Measurements from ENCODE around the gene YAF2.

Gene YAF2

DNA sequence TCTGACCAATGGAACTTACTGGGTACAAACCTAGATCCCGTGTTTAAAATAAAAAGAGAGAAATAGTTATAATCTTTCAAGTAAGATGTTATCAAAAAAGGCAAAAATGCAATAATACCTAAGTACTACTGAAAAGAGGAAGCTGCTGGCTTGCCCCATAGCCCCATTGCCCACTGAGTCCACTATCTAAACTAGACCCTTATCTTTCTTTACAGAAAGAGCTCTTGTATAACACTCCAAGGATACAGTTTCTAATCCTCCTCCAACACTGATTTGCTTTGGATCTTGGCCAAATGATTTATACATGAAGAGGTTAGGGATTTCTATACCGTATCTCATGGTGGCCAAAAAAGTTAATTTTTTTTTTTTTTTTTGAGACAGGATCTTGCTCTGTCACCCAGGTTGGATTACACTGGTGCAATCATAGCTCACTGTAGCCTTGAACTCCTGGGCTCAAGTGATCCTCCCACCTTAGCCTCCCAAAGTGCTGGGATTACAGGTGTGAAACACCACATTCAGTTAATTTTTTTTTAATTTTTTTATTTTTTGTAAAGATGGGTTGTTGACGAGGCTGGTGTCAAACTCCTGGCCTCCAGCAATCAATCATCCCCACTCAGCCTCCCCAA lies 96.0 kb downstream of the YAF2 start:
- no peak overlapping the region for H3K4me3 ChIP-seq (ENCODE audit: low read depth, low read length)
- TF ChIP-seq, protein P1, sequence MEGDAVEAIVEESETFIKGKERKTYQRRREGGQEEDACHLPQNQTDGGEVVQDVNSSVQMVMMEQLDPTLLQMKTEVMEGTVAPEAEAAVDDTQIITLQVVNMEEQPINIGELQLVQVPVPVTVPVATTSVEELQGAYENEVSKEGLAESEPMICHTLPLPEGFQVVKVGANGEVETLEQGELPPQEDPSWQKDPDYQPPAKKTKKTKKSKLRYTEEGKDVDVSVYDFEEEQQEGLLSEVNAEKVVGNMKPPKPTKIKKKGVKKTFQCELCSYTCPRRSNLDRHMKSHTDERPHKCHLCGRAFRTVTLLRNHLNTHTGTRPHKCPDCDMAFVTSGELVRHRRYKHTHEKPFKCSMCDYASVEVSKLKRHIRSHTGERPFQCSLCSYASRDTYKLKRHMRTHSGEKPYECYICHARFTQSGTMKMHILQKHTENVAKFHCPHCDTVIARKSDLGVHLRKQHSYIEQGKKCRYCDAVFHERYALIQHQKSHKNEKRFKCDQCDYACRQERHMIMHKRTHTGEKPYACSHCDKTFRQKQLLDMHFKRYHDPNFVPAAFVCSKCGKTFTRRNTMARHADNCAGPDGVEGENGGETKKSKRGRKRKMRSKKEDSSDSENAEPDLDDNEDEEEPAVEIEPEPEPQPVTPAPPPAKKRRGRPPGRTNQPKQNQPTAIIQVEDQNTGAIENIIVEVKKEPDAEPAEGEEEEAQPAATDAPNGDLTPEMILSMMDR (IDR thresholded peaks at IDR 0.05; ENCODE audit: low read depth, low read length, missing control alignments), result no peak
- DNase-seq (ENCODE audit: low read depth), result no peak

DNA sequence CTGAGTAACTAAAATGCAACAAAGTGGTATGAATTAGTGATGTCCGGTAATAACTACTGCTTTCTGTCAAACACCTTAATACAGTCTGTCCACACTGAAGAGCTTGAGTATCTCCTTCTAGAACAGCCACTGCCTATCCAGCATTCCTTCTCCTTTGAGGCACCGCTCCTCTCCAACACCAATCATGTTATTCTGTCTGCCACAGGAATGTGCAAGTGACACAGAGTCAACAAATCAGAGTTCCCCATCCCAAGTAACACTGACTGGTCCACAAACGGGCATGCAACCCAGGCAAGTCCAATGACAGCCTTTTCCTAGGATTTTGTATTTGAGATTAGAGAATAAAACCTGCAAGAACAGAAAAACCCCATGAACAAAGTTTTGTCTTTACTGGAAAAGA lies 97.1 kb downstream of the YAF2 start:
- TF ChIP-seq, protein P1 (IDR thresholded peaks at IDR 0.05; ENCODE audit: low read depth, low read length, missing control alignments), result no peak
- H3K4me3 ChIP-seq (ENCODE audit: low read depth, low read length), result no peak overlapping the region
- DNase-seq (ENCODE audit: low read depth), result no peak

DNA sequence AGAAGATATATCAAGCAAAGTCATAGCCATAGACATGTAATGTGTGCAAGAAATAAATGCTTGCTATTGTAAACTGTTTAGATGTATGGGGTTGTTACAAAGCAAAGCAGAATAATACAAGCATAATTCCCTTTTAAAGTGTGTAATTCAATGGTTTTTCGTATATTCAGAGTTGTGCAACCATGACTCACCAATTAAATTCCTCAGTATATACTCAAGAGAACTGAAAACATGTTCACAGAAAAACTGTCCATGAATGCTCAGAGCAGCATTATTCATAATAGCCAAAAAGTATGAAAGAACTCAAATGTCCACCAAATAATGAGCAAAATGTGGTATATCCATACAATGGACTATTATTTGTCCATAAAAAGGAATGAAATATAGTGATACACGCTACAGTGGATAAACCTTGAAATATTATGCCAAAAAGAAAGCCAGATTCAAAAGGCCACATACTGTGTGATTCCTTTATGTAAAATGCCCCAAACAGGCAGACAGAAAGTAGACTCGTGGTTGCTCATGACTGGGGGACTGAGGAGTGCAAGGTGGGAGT lies 102.7 kb downstream of the YAF2 start:
- H3K4me3 ChIP-seq (ENCODE audit: low read depth, low read length), result no peak overlapping the region
- TF ChIP-seq, protein P1 (IDR thresholded peaks at IDR 0.05; ENCODE audit: low read depth, low read length, missing control alignments), result no peak
- no peak for DNase-seq (ENCODE audit: low read depth)

DNA sequence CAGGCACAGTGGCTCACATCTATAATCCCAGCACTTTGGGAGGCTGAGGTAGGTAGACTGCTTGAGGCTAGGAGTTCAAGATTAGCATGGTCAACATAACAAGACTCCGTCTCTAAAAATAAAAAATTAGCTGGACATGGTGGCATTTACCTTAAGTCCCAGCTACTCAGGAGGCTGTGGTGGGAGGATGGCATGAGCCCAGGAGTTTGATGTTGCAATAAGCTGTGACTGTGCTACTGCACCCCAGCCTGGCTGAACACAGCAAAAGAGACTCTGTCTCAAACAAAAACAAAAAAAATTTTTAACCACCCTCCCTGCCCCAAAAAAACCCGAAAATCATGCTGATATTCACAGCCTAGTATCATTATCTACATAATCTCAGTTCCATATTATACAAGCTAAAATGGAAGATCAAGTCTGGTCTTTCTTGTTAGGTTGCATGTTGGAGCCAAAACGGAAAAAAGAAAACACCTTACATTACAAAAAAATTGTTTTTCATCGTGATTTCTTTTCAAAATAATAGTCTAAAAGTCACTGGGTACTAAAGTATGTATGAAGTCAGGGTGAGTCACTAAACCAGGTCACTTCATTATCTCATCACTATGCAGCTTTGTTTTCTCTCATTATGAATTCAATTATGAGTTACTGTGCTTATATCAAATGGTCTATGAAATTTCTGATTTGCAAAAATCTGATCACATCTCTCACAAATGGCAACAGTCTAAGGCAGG lies 107.2 kb downstream of the YAF2 start:
- DNase-seq (ENCODE audit: low read depth), result no peak
- TF ChIP-seq, protein P1 (IDR thresholded peaks at IDR 0.05; ENCODE audit: low read depth, low read length, missing control alignments), result no peak
- no peak overlapping the region for H3K4me3 ChIP-seq (ENCODE audit: low read depth, low read length)

DNA sequence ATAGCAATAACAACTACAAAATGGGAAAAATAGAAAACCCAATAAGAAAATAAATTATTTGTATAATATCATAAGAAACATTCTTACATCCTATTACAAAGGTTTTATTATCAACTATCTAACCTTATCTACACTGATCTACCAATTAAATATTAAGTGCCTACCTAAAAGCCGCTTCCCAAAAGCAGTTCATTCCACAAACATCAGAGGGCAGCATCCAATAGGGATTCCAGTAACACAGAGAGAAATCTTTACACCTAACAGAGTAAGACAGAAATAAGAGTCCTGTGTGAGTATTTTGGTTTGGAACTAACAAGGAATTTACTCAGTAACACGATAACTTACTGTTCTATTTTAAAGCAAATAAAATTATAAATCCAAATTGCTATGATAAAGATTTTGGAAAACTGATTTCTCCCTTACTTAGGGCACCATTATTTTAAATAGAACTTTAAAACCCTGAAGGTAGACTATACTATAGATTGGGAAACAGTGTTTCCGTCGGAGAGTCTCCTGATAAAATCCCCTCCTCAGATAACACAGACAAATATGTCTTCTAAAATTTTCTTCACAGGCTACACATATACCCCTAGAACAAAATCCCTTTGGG lies 108.3 kb downstream of the YAF2 start:
- TF ChIP-seq, protein P1 (IDR thresholded peaks at IDR 0.05; ENCODE audit: low read depth, low read length, missing control alignments), result peak; percentile 34
- no peak for DNase-seq (ENCODE audit: low read depth)
- H3K4me3 ChIP-seq (ENCODE audit: low read depth, low read length), result no peak overlapping the region

DNA sequence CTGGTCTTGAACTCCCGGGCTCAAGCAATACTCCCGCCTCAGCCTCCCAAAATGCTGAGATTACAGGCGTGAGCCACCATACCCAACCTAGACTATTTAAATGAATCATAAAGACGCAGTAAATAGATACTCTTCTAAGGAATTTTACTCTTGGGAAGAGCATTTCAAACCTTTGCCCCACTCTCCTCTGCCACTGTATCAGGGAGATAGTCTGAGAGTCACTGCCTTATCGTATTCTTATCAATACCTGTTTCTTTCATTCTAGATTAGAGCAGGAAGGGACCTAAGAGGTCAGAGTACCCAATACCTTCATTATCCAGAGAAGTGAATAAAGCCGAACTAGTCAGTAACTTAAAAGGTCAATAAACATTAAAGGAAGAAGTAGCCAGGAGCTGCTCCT lies 109.2 kb downstream of the YAF2 start:
- H3K4me3 ChIP-seq (ENCODE audit: low read depth, low read length), result no peak overlapping the region
- TF ChIP-seq, protein P1 (IDR thresholded peaks at IDR 0.05; ENCODE audit: low read depth, low read length, missing control alignments), result no peak
- DNase-seq (ENCODE audit: low read depth), result no peak
